ENCODE data around the gene TRAPPC14. TPM values are rescaled to one million over a fixed set of nuclear protein-coding genes. Genes with fewer than 3 reads are reported as not detected.

The TRAPPC14 gene
- total and polyA plus RNA-seq, 2 of the 13 experiments (the other 11 are each of a cell fraction or from before 2014, with no cell fraction given), result 4.7 to 9.6 TPM

DNA sequence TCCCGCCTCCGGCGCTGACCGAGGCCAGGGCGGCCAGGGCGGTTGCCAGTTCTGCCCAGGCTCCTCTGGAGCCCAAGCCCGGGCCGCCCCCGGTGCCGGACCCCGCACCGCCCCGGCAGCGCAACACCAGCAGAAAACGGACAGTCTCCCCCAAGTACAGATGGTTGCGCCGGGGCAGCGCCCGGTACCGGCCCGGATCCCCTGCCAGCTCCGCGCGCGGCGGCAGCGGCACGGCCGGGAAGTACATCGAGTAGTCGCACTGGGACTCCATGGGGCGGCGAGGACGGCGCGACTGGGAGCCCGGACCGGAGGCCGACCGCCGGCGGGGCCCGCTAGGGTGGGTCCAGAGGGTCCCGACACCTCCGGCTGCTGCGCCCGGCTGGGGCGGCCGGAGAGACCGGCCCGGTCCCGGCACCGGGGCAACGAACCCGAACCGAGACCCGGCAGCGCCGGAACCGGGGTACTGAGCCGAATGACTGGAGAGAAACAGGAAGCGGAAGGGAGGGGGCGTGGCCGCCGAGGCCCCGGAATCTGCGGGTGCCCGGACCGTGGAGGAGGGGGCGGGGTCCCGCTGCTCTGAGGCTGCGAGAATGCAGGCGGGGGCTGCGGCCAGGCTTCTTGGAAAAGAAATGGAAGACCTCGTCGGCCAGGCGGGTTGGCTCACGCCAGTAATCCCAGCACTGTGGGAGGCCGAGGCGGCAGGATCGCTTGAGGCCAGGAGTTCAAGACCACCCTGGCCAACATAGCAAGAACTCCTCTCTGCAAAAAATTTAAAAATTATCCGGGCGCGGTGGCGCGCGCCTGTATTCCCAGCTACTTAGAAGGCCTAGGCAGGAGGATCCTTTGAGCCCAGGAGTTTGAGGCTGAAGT, at the start of gene TRAPPC14 (continued):
- TF ChIP-seq ARNTL (CRISPR knock-in tag; IDR thresholded peaks at IDR 0.05), result 0 out of 2 replicates have a peak, but pooled peaks have one; percentile 10
- TF ChIP-seq POGZ (CRISPR knock-in tag; IDR thresholded peaks at IDR 0.05), result no peak
- TF ChIP-seq BHLHE40 (IDR thresholded peaks at IDR 0.05; ENCODE audit: low read length), result no peak
- TF ChIP-seq ZNF225 (CRISPR knock-in tag; IDR thresholded peaks at IDR 0.05), result peak; percentile 43; the same call in 1 of the 2 replicates
- TF ChIP-seq, protein P1, sequence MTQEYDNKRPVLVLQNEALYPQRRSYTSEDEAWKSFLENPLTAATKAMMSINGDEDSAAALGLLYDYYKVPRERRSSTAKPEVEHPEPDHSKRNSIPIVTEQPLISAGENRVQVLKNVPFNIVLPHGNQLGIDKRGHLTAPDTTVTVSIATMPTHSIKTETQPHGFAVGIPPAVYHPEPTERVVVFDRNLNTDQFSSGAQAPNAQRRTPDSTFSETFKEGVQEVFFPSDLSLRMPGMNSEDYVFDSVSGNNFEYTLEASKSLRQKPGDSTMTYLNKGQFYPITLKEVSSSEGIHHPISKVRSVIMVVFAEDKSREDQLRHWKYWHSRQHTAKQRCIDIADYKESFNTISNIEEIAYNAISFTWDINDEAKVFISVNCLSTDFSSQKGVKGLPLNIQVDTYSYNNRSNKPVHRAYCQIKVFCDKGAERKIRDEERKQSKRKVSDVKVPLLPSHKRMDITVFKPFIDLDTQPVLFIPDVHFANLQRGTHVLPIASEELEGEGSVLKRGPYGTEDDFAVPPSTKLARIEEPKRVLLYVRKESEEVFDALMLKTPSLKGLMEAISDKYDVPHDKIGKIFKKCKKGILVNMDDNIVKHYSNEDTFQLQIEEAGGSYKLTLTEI (CRISPR knock-in tag; conservative IDR thresholded peaks at IDR 0.05), result no peak
- TF ChIP-seq MAFG (CRISPR knock-in tag; IDR thresholded peaks at IDR 0.05), result no peak
- TF ChIP-seq, protein P2, sequence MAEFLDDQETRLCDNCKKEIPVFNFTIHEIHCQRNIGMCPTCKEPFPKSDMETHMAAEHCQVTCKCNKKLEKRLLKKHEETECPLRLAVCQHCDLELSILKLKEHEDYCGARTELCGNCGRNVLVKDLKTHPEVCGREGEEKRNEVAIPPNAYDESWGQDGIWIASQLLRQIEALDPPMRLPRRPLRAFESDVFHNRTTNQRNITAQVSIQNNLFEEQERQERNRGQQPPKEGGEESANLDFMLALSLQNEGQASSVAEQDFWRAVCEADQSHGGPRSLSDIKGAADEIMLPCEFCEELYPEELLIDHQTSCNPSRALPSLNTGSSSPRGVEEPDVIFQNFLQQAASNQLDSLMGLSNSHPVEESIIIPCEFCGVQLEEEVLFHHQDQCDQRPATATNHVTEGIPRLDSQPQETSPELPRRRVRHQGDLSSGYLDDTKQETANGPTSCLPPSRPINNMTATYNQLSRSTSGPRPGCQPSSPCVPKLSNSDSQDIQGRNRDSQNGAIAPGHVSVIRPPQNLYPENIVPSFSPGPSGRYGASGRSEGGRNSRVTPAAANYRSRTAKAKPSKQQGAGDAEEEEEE (CRISPR knock-in tag; IDR thresholded peaks at IDR 0.05; ENCODE audit: borderline replicate concordance), result no peak
- TF ChIP-seq ZNF234 (CRISPR knock-in tag; conservative IDR thresholded peaks at IDR 0.05), result no peak
- TF ChIP-seq, protein P3, sequence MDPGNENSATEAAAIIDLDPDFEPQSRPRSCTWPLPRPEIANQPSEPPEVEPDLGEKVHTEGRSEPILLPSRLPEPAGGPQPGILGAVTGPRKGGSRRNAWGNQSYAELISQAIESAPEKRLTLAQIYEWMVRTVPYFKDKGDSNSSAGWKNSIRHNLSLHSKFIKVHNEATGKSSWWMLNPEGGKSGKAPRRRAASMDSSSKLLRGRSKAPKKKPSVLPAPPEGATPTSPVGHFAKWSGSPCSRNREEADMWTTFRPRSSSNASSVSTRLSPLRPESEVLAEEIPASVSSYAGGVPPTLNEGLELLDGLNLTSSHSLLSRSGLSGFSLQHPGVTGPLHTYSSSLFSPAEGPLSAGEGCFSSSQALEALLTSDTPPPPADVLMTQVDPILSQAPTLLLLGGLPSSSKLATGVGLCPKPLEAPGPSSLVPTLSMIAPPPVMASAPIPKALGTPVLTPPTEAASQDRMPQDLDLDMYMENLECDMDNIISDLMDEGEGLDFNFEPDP (CRISPR knock-in tag; conservative IDR thresholded peaks at IDR 0.05), result no peak
- TF ChIP-seq, protein P4, sequence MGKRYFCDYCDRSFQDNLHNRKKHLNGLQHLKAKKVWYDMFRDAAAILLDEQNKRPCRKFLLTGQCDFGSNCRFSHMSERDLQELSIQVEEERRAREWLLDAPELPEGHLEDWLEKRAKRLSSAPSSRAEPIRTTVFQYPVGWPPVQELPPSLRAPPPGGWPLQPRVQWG (CRISPR knock-in tag; IDR thresholded peaks at IDR 0.05; ENCODE audit: borderline replicate concordance, low read depth), result no peak
- TF ChIP-seq ESRRA (CRISPR knock-in tag; IDR thresholded peaks at IDR 0.05; ENCODE audit: low read depth), result peak; percentile 44; the same call in 1 of the 2 replicates
- peak; percentile 80; the same call in 1 of the 2 replicates for TF ChIP-seq KAT7 (CRISPR knock-in tag; IDR thresholded peaks at IDR 0.05; ENCODE audit: borderline replicate concordance)
- no peak for TF ChIP-seq EZH2 (conservative IDR thresholded peaks at IDR 0.05; ENCODE audit: low read depth, low read length)
- TF ChIP-seq, protein P5, sequence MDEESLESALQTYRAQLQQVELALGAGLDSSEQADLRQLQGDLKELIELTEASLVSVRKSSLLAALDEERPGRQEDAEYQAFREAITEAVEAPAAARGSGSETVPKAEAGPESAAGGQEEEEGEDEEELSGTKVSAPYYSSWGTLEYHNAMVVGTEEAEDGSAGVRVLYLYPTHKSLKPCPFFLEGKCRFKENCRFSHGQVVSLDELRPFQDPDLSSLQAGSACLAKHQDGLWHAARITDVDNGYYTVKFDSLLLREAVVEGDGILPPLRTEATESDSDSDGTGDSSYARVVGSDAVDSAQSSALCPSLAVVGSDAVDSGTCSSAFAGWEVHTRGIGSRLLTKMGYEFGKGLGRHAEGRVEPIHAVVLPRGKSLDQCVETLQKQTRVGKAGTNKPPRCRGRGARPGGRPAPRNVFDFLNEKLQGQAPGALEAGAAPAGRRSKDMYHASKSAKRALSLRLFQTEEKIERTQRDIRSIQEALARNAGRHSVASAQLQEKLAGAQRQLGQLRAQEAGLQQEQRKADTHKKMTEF (CRISPR knock-in tag; IDR thresholded peaks at IDR 0.05), result peak; percentile 70
- TF ChIP-seq ZSCAN12 (CRISPR knock-in tag; IDR thresholded peaks at IDR 0.05), result peak; percentile 49; the same call in 1 of the 2 replicates
- TF ChIP-seq TGIF2 (CRISPR knock-in tag; IDR thresholded peaks at IDR 0.05), result no peak
- peak; percentile 53; the same call in 1 of the 2 replicates for TF ChIP-seq ZNF543 (CRISPR knock-in tag; IDR thresholded peaks at IDR 0.05)
- TF ChIP-seq, protein P6, sequence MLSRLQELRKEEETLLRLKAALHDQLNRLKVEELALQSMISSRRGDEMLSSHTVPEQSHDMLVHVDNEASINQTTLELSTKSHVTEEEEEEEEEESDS (CRISPR knock-in tag; IDR thresholded peaks at IDR 0.05; ENCODE audit: borderline replicate concordance), result no peak
- no peak for TF ChIP-seq ZNF33B (CRISPR knock-in tag; IDR thresholded peaks at IDR 0.05)
- TF ChIP-seq NFYB (CRISPR knock-in tag; IDR thresholded peaks at IDR 0.05), result no peak
- TF ChIP-seq ZNF260 (CRISPR knock-in tag; IDR thresholded peaks at IDR 0.05; ENCODE audit: borderline replicate concordance, low read depth), result no peak
- TF ChIP-seq, protein P7, sequence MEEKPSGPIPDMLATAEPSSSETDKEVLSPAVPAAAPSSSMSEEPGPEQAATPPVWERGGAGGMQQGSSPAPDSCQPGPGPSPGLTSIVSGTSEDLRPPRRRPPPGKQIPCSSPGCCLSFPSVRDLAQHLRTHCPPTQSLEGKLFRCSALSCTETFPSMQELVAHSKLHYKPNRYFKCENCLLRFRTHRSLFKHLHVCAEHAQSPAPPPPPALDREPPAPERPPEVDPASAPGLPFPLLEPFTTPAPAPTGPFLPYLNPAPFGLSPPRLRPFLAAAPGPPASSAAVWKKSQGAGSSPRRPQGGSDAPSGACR (CRISPR knock-in tag; IDR thresholded peaks at IDR 0.05), result no peak

Data from HepG2 (cell line).